ENCODE data around the gene GPR31. TPM values are rescaled to one million over a fixed set of nuclear protein-coding genes. Genes with fewer than 3 reads are reported as not detected.

GPR31 gene
- total and polyA plus RNA-seq, 2 of the 4 experiments (the other 2 are of a cell fraction): not detected

- Histone ChIP-seq H3K23ac (ENCODE audit: low read depth, low read length) (no peak overlapping the region), H3K9ac (ENCODE audit: low read depth, low read length) (no peak overlapping the region), H2BK15ac (ENCODE audit: low read depth, low read length) (no peak overlapping the region), H3K9me3 (ENCODE audit: control insufficient read depth, insufficient read depth, low read length) (peaks cover 20% of the 10 kb centered on the region), H2AFZ (replicated peaks; ENCODE audit: low read length, poor library complexity) (no peak overlapping the region), H4K20me1 (ENCODE audit: insufficient read depth, low read length) (no peaks in the 10 kb centered on the region), H3K18ac (ENCODE audit: low read depth, low read length) (no peak overlapping the region), H3K4me1 (ENCODE audit: control insufficient read depth, insufficient read depth, low read length) (no peaks in the 10 kb centered on the region), H4K5ac (ENCODE audit: low read depth, low read length) (no peak overlapping the region), H3K79me1 (ENCODE audit: low read depth in 1 of 2, low read length in 2 of 2) (no peaks in the 10 kb centered on the region), H4K8ac (ENCODE audit: low read depth in 2 of 2, low read length in 2 of 2) (no peak overlapping the region), H3K27me3 (ENCODE audit: control insufficient read depth, insufficient read depth, low read length) (no peaks in the 10 kb centered on the region), H2BK5ac (ENCODE audit: low read depth, low read length, poor library complexity, severe bottlenecking) (no peak overlapping the region), H3K56ac (ENCODE audit: extremely low read depth, insufficient read depth, low read length) (no peak overlapping the region), H2AK9ac (replicated peaks; ENCODE audit: low read depth, low read length, poor library complexity) (no peak overlapping the region), H3K4me3 (ENCODE audit: insufficient read depth, low read depth, low read length) (no peak overlapping the region), H2BK20ac (ENCODE audit: low read depth, low read length) (no peak overlapping the region), H3K4me2 (ENCODE audit: low read depth, low read length) (no peak overlapping the region), H4K91ac (ENCODE audit: insufficient read depth, low read depth, low read length) (no peak overlapping the region), H3K14ac (replicated peaks; ENCODE audit: low read depth, low read length) (no peak overlapping the region), H2BK120ac (ENCODE audit: low read depth, low read length) (no peak overlapping the region), H3K36me3 (ENCODE audit: control insufficient read depth, insufficient read depth, low read length) (no peaks in the 10 kb centered on the region), H3K4ac (ENCODE audit: low read depth, low read length) (no peak overlapping the region), H2AK5ac (ENCODE audit: low read depth, low read length) (no peak overlapping the region), H3K27ac (ENCODE audit: insufficient read depth, low read length) (no peak overlapping the region), H3K9me1 (ENCODE audit: insufficient read depth, low read length) (no peaks in the 10 kb centered on the region)
- dilution Hi-C loops (cut with HindIII; ENCODE audit: low sequenced_read_pairs, unreplicated experiment) (no loop called here), in situ Hi-C loops (cut with MboI; ENCODE audit: low sequenced_read_pairs) (no loop called here), intact Hi-C loops (cut with micrococcal nuclease) (no loop called here)
- TF ChIP-seq RFX5 (IDR thresholded peaks at IDR 0.05; ENCODE audit: low read depth, low read length): no peak
- TF ChIP-seq MAZ (IDR thresholded peaks at IDR 0.05; ENCODE audit: borderline replicate concordance, low read depth, low read length): no peak
- no peak for TF ChIP-seq SMC3 (IDR thresholded peaks at IDR 0.05; ENCODE audit: low read depth, low read length)
- no peak for TF ChIP-seq RAD21 (IDR thresholded peaks at IDR 0.05; ENCODE audit: low read length)
- TF ChIP-seq FOS (IDR thresholded peaks at IDR 0.05; ENCODE audit: low read depth, low read length): no peak
- TF ChIP-seq CTCF (conservative IDR thresholded peaks at IDR 0.05; ENCODE audit: low read depth, low read length): no peak
- TF ChIP-seq CHD1 (IDR thresholded peaks at IDR 0.05; ENCODE audit: low read depth, low read length): no peak
- TF ChIP-seq MAFK (IDR thresholded peaks at IDR 0.05; ENCODE audit: low read depth, low read length): no peak
- TF ChIP-seq CEBPB (IDR thresholded peaks at IDR 0.05; ENCODE audit: low read depth, low read length): no peak
- TF ChIP-seq NFE2L2 (IDR thresholded peaks at IDR 0.05; ENCODE audit: low read depth, low read length): no peak
- no peak for TF ChIP-seq RCOR1 (IDR thresholded peaks at IDR 0.05; ENCODE audit: insufficient replicate concordance, low read length)
- no peak for TF ChIP-seq POLR2A (IDR thresholded peaks at IDR 0.05; ENCODE audit: low read depth, low read length)
- TF ChIP-seq BHLHE40 (IDR thresholded peaks at IDR 0.05; ENCODE audit: low read depth, low read length): no peak
- no peak for TF ChIP-seq USF2 (IDR thresholded peaks at IDR 0.05; ENCODE audit: low read depth, low read length)
- no peak for TF ChIP-seq ELK1 (IDR thresholded peaks at IDR 0.05; ENCODE audit: borderline replicate concordance, low read depth, low read length)
- TF ChIP-seq MXI1 (IDR thresholded peaks at IDR 0.05; ENCODE audit: borderline replicate concordance, low read depth, low read length): no peak
- 64% methylated on average over 4 of the region's 5 CpGs; no CpG with 5 or more reads in 1 of the 2 experiments for WGBS, 2 experiments (ENCODE audit: extremely low coverage in 2 of 2, insufficient read length in 1 of 2)
- no TSS peak for BruUV-seq (replicated peaks)
- DNase-seq (no peak), ATAC-seq (ENCODE audit: low read depth) (no peak)
- ChIA-PET CTCF (no interaction called here), POLR2A (ENCODE audit: unreplicated experiment) (no interaction called here)
These were observed 33.0 kb downstream of the GPR31 start for GRCh38 chr6:167124753-167125152.
